ENCODE results near the gene APOD. TPM values are rescaled to one million over a fixed set of nuclear protein-coding genes. Genes with fewer than 3 reads are reported as not detected.
A peak's percentile ranks its signal among the peaks of the same experiment; 100 is the strongest.

Gene APOD
- total and polyA plus RNA-seq, 2 of the 8 experiments (the other 6 are each of a cell fraction or from before 2014, with no cell fraction given), result not detected

DNA sequence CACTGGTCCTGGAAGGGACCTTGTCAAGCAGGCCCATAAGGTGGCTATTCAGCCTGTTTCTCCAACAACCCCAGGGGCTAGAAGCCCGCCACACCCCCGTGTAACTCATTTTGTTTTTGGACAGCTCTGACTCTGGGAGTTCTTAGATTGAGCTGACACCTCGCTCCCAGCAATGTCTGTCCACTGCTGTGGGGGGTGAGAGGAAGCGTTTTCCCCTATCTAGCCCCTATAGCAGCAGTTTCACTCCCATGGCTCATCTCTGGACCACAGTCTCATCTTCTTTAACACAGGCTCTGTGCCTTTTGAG is 39.6 kb downstream of the APOD start:
- H3K4me1 ChIP-seq (replicated peaks in 1 of 4; ENCODE audit: control insufficient read depth in 3 of 4, insufficient read depth in 4 of 4, low read length in 3 of 4), result peaks cover 2 to 14% (median 4%) of the 10 kb centered on the region in 4 experiments; a peak in 5 of 7 replicates
- H3K4ac ChIP-seq (replicated peaks; ENCODE audit: insufficient read length, low read depth, low read length), result no peak overlapping the region
- no peak overlapping the region for H3K23ac ChIP-seq (ENCODE audit: insufficient read length)
- H4K20me1 ChIP-seq (replicated peaks in 1 of 2; ENCODE audit: control insufficient read depth in 1 of 2, insufficient read depth in 2 of 2, low read length in 2 of 2), result no peaks in the 10 kb centered on the region
- DNase-seq (ENCODE audit: low read depth in 1 of 2, low spot score in 2 of 2), result no peak
- POLR2A ChIA-PET (ENCODE audit: partially characterized antibody), result interaction anchor here (1.0 to 2.0 kb wide), 4 partner anchors 9 to 283 kb away, joined by 3 to 6 read pairs (median 4); no protein-coding TSS in a partner anchor
- H2BK5ac ChIP-seq (ENCODE audit: low read depth, low read length), result no peak overlapping the region
- peak overlapping the region in 1 of 4 experiments; percentile 87; a peak in 4 of 8 replicates for H3K4me3 ChIP-seq (ENCODE audit: extremely low read depth in 1 of 4, insufficient read depth in 2 of 4, low read depth in 3 of 4, low read length in 4 of 4)
- H3K79me1 ChIP-seq (ENCODE audit: low read depth, low read length), result peaks cover 2% of the 10 kb centered on the region; the same call in 1 of the 2 replicates
- H3K27ac ChIP-seq (ENCODE audit: low read depth, low read length), result no peak overlapping the region
- no peak overlapping the region for H4K8ac ChIP-seq (ENCODE audit: extremely low read depth, insufficient read depth, low read length)
- H3K79me2 ChIP-seq (ENCODE audit: control insufficient read depth in 1 of 2, insufficient read depth in 2 of 2, low read length in 2 of 2), result peaks cover 0 to 28% of the 10 kb centered on the region in 2 experiments; a peak in 2 of 4 replicates
- H3K27me3 ChIP-seq (replicated peaks in 1 of 4; ENCODE audit: control insufficient read depth in 3 of 4, extremely low read depth in 1 of 4, insufficient read depth in 3 of 4, low read length in 3 of 4), result peaks cover 1 to 16% (median 13%) of the 10 kb centered on the region in 4 experiments; a peak in 6 of 7 replicates
- H2AFZ ChIP-seq (ENCODE audit: low read length), result 0 out of 2 replicates have a peak overlapping the region, but pooled peaks have one; percentile 60
- no peak overlapping the region for H2BK120ac ChIP-seq (replicated peaks; ENCODE audit: low read depth, low read length)
- CTCF ChIA-PET (ENCODE audit: partially characterized antibody), result interaction anchor here (0.8 to 3.6 kb wide), 3 partner anchors 10 to 273 kb away, joined by 3 to 14 read pairs (median 5); partner anchors contain the start of gene XXYLT1
- 86% methylated on average over 4 of the region's 4 CpGs; no CpG with 5 or more reads in 1 of the 2 experiments for WGBS, 2 experiments (ENCODE audit: extremely low coverage in 1 of 2, insufficient coverage in 1 of 2, insufficient read length in 1 of 2, insufficient replicate concordance in 2 of 2, low coverage in 1 of 2, low lambda C conversion rate in 2 of 2, missing lambda C conversion rate in 1 of 2)
- 0 out of 2 replicates have a peak overlapping the region, but pooled peaks have one; percentile 56 for H2BK12ac ChIP-seq (ENCODE audit: low read depth, low read length)
- H3K14ac ChIP-seq (ENCODE audit: insufficient read length), result no peak overlapping the region
- H2AK5ac ChIP-seq (ENCODE audit: low read depth, low read length), result no peak overlapping the region
- H2BK20ac ChIP-seq (ENCODE audit: low read length), result no peak overlapping the region
- peaks cover 3% of the 10 kb centered on the region for H3K23me2 ChIP-seq (ENCODE audit: low read depth, low read length)
- H3K9ac ChIP-seq (replicated peaks in 1 of 4; ENCODE audit: extremely low read depth in 1 of 4, low read depth in 3 of 4, low read length in 3 of 4), result no peak overlapping the region
- H3K36me3 ChIP-seq (ENCODE audit: control insufficient read depth in 2 of 4, insufficient read depth in 4 of 4, low read length in 3 of 4), result no peaks in the 10 kb centered on the region
- H3K56ac ChIP-seq (replicated peaks; ENCODE audit: insufficient read length, low read depth, low read length), result no peak overlapping the region
- H3K18ac ChIP-seq (ENCODE audit: extremely low read depth, low read length), result no peak overlapping the region
- no peak overlapping the region for H4K5ac ChIP-seq (ENCODE audit: insufficient read length, low read depth, low read length)
- no peak overlapping the region for H2BK15ac ChIP-seq (ENCODE audit: low read length)
- FAIRE-seq, result no peak
- TF ChIP-seq CEBPB (IDR thresholded peaks at IDR 0.05; ENCODE audit: low read depth, low read length) (no peak), RFX5 (IDR thresholded peaks at IDR 0.05; ENCODE audit: borderline replicate concordance, low read depth, low read length) (no peak)
- TF ChIP-seq, protein P1, sequence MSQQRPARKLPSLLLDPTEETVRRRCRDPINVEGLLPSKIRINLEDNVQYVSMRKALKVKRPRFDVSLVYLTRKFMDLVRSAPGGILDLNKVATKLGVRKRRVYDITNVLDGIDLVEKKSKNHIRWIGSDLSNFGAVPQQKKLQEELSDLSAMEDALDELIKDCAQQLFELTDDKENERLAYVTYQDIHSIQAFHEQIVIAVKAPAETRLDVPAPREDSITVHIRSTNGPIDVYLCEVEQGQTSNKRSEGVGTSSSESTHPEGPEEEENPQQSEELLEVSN (IDR thresholded peaks at IDR 0.05), result no peak
- TF ChIP-seq, protein P2, sequence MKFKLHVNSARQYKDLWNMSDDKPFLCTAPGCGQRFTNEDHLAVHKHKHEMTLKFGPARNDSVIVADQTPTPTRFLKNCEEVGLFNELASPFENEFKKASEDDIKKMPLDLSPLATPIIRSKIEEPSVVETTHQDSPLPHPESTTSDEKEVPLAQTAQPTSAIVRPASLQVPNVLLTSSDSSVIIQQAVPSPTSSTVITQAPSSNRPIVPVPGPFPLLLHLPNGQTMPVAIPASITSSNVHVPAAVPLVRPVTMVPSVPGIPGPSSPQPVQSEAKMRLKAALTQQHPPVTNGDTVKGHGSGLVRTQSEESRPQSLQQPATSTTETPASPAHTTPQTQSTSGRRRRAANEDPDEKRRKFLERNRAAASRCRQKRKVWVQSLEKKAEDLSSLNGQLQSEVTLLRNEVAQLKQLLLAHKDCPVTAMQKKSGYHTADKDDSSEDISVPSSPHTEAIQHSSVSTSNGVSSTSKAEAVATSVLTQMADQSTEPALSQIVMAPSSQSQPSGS (IDR thresholded peaks at IDR 0.05; ENCODE audit: low read length), result no peak
- H3K9me3 ChIP-seq (ENCODE audit: insufficient read depth in 2 of 2, low read depth in 1 of 2, low read length in 1 of 2), result no peaks in the 10 kb centered on the region
- H4K91ac ChIP-seq (replicated peaks; ENCODE audit: insufficient read length, low read length), result no peak overlapping the region
- peak overlapping the region; percentile 54 to 89; a peak in 3 of 4 replicates for H3K4me2 ChIP-seq (ENCODE audit: insufficient read depth in 1 of 2, low read depth in 2 of 2, low read length in 2 of 2)
